Measurements from ENCODE around the gene CNTNAP2. TPM values are rescaled to one million over a fixed set of nuclear protein-coding genes. Genes with fewer than 3 reads are reported as not detected.
"Not testable (repeated sequence)": the region's sequence is repeated elsewhere in the genome, so short reads cannot be mapped to it uniquely, and the experiment has no call there.

The CNTNAP2 gene
- total RNA-seq, 3 donors from 2014 or later (not counting 1 experiment from before 2014, with no cell fraction given): 0.18 to 1.1 TPM; not detected in 1

DNA sequence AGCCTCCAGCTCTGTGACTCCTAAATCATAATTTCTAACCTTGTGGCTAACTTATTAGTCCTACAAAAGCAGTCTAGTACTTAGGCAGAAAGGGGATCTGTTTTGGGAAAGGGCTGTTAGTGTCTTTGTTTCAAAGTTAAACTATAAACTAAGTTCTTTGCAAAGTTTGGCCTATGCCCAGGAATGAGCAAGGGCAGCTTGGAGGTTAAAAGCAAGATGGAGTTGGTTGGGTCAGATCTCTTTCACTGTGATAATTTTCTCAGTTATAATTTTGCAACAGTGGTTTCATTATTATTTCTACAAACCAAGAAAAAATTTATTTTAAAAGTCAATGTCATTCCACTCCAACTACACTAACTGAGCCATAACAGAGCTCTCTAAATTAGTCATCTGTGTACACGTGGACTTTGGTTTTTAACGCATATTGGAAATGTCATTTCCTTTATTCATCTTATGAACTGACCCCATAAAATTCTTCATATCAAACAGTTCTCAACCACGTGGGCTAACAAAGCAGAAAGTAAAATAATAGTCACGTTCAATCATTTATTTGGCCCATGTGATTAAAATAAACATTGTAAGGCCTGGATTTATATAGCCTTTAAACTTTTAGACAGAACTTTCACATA is 2330.7 kb downstream of the CNTNAP2 start:
- H3K27me3 Mint-ChIP-seq (ENCODE audit: low read depth in 2 of 2): peaks cover 2 to 3% of the 10 kb centered on the region in 2 donors
- Histone ChIP-seq H3K4me3 (ENCODE audit: low read length) (no peak overlapping the region), H3K27ac (ENCODE audit: low read length) (no peak overlapping the region), H3K9me3 (ENCODE audit: control insufficient read depth, insufficient read depth, low read length) (no peaks in the 10 kb centered on the region), H3K27me3 (ENCODE audit: control insufficient read depth, insufficient read depth, low read length) (no peaks in the 10 kb centered on the region), H3K36me3 (ENCODE audit: control insufficient read depth, insufficient read depth, low read length) (no peaks in the 10 kb centered on the region), H3K4me1 (ENCODE audit: control insufficient read depth, insufficient read depth, low read length) (no peaks in the 10 kb centered on the region)
- H3K4me1 Mint-ChIP-seq: no peaks in the 10 kb centered on the region
- WGBS (ENCODE audit: insufficient coverage): 69% methylated on average over 4 of the region's 4 CpGs
- no peak overlapping the region for H3K27ac Mint-ChIP-seq
- no peak overlapping the region for H3K4me3 Mint-ChIP-seq
- H3K36me3 Mint-ChIP-seq: no peaks in the 10 kb centered on the region
- ATAC-seq (no peak), DNase-seq (no peak)
- no peaks in the 10 kb centered on the region for H3K9me3 Mint-ChIP-seq
- TF ChIP-seq, protein P1, sequence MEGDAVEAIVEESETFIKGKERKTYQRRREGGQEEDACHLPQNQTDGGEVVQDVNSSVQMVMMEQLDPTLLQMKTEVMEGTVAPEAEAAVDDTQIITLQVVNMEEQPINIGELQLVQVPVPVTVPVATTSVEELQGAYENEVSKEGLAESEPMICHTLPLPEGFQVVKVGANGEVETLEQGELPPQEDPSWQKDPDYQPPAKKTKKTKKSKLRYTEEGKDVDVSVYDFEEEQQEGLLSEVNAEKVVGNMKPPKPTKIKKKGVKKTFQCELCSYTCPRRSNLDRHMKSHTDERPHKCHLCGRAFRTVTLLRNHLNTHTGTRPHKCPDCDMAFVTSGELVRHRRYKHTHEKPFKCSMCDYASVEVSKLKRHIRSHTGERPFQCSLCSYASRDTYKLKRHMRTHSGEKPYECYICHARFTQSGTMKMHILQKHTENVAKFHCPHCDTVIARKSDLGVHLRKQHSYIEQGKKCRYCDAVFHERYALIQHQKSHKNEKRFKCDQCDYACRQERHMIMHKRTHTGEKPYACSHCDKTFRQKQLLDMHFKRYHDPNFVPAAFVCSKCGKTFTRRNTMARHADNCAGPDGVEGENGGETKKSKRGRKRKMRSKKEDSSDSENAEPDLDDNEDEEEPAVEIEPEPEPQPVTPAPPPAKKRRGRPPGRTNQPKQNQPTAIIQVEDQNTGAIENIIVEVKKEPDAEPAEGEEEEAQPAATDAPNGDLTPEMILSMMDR (IDR thresholded peaks at IDR 0.05): no peak
- intact Hi-C loops (cut with micrococcal nuclease): no loop called here

DNA sequence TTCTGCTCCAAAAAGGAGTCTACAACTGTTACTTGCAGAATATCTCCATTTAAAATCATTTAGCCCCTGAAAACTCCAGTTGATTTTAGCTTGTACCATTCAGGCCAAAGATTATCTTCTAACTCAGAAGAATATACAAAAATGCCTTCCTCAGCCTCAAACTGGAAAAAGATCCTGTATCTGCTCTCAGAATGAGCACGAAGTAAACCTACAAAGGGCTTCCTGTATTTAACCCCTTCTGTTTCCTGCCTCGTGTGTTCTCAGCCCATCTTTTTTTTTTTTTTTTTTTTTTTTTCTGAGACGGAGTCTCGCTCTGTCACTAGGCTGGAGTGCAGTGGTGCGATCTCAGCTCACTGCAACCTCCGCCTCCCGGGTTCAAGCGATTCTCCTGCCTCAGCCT is 2334.9 kb downstream of the CNTNAP2 start:
- WGBS (ENCODE audit: insufficient coverage): 13% methylated on average over 2 of the region's 8 CpGs
- peaks cover 3 to 22% of the 10 kb centered on the region in 2 donors for H3K27me3 Mint-ChIP-seq (ENCODE audit: low read depth in 2 of 2)
- H3K4me1 Mint-ChIP-seq; DNase-seq; H3K36me3 Mint-ChIP-seq; H3K9me3 ChIP-seq (ENCODE audit: control insufficient read depth, insufficient read depth, low read length); ATAC-seq; intact Hi-C loops (cut with micrococcal nuclease); H3K4me1 ChIP-seq (ENCODE audit: control insufficient read depth, insufficient read depth, low read length); H3K9me3 Mint-ChIP-seq; H3K27ac ChIP-seq (ENCODE audit: low read length); H3K27ac Mint-ChIP-seq; H3K36me3 ChIP-seq (ENCODE audit: control insufficient read depth, insufficient read depth, low read length); H3K4me3 Mint-ChIP-seq; H3K4me3 ChIP-seq (ENCODE audit: low read length); H3K27me3 ChIP-seq (ENCODE audit: control insufficient read depth, insufficient read depth, low read length): not testable (repeated sequence)

DNA sequence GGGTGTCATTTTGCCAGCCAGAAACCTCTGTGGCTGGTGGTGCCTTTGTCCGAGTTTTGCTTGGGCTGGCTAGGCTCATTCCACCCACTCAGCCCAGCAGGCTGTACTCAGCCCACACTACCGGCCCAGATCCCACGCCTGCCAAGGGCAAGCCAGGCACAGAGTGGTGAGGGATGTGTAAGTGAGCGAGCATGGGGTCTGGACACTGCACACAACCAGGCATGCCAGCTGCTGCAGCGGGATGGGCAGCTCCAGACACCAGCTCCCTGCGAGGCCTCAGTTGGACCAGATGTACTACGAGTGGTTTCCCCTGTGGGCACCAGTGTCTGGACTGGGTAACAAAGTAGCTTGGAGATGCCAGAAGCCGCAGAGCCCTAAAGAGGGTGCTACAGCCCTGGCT is 2339.8 kb downstream of the CNTNAP2 start:
- H3K27me3 Mint-ChIP-seq (ENCODE audit: low read depth in 2 of 2): peaks cover 3 to 22% of the 10 kb centered on the region in 2 donors
- H3K9me3 Mint-ChIP-seq: no peaks in the 10 kb centered on the region
- Histone ChIP-seq H3K4me3 (ENCODE audit: low read length) (no peak overlapping the region), H3K27ac (ENCODE audit: low read length) (no peak overlapping the region), H3K27me3 (ENCODE audit: control insufficient read depth, insufficient read depth, low read length) (no peaks in the 10 kb centered on the region), H3K4me1 (ENCODE audit: control insufficient read depth, insufficient read depth, low read length) (no peaks in the 10 kb centered on the region), H3K9me3 (ENCODE audit: control insufficient read depth, insufficient read depth, low read length) (no peaks in the 10 kb centered on the region), H3K36me3 (ENCODE audit: control insufficient read depth, insufficient read depth, low read length) (no peaks in the 10 kb centered on the region)
- TF ChIP-seq, protein P1 (IDR thresholded peaks at IDR 0.05): no peak
- H3K4me1 Mint-ChIP-seq: no peaks in the 10 kb centered on the region
- H3K27ac Mint-ChIP-seq: no peak overlapping the region
- no peaks in the 10 kb centered on the region for H3K36me3 Mint-ChIP-seq
- intact Hi-C loops (cut with micrococcal nuclease): no loop called here
- DNase-seq (no peak), ATAC-seq (no peak)
- WGBS (ENCODE audit: insufficient coverage): 92% methylated on average over 8 of the region's 8 CpGs
- no peak overlapping the region for H3K4me3 Mint-ChIP-seq

- Histone ChIP-seq H3K27me3 (ENCODE audit: control insufficient read depth, insufficient read depth, low read length) (no peaks in the 10 kb centered on the region), H3K9me3 (ENCODE audit: control insufficient read depth, insufficient read depth, low read length) (no peaks in the 10 kb centered on the region), H3K4me1 (ENCODE audit: control insufficient read depth, insufficient read depth, low read length) (no peaks in the 10 kb centered on the region), H3K36me3 (ENCODE audit: control insufficient read depth, insufficient read depth, low read length) (no peaks in the 10 kb centered on the region), H3K27ac (ENCODE audit: low read length) (no peak overlapping the region), H3K4me3 (ENCODE audit: low read length) (no peak overlapping the region)
- peaks cover under 1 to 18% of the 10 kb centered on the region in 2 donors for H3K27me3 Mint-ChIP-seq (ENCODE audit: low read depth in 2 of 2)
- TF ChIP-seq, protein P1 (IDR thresholded peaks at IDR 0.05): no peak
- H3K4me3 Mint-ChIP-seq: no peak overlapping the region
- H3K4me1 Mint-ChIP-seq: no peaks in the 10 kb centered on the region
- H3K9me3 Mint-ChIP-seq: no peaks in the 10 kb centered on the region
- DNase-seq (no peak), ATAC-seq (no peak)
- WGBS (ENCODE audit: insufficient coverage): 95% methylated on average over 10 of the region's 10 CpGs
- H3K27ac Mint-ChIP-seq: no peak overlapping the region
- no peaks in the 10 kb centered on the region for H3K36me3 Mint-ChIP-seq
- intact Hi-C loops (cut with micrococcal nuclease): no loop called here
Measured at GRCh38 chr7:148457310-148457921, 2340.8 kb downstream of the CNTNAP2 start.

Measured in natural killer cell (primary cell).